H1 (cell line): ENCODE measurements around the gene RASGRP3. TPM values are rescaled to one million over a fixed set of nuclear protein-coding genes. Genes with fewer than 3 reads are reported as not detected.

Experiments
- CHD7 ChIP-seq: fragments of 300-600 bp; sonication (generic); IDR thresholded peaks from 2 replicates; pipeline ENCODE4 v1.7.1; 2012; ENCODE audit warnings: low read length, moderate library complexity, mild to moderate bottlenecking, inconsistent platforms; ENCODE audit not compliant: insufficient replicate concordance
- CREB1 ChIP-seq: IDR thresholded peaks from 2 replicates; pipeline ENCODE4 v1.6.1; 2012; ENCODE audit warnings: inconsistent platforms
- KDM4A ChIP-seq: IDR thresholded peaks from one replicate; pipeline ENCODE4 v1.7.1; 2012; ENCODE audit warnings: low read depth, mild to moderate bottlenecking, moderate library complexity, low read length, inconsistent platforms; ENCODE audit not compliant: severe bottlenecking
- NANOG ChIP-seq: IDR thresholded peaks from 2 replicates; pipeline ENCODE4 v1.6.1; 2011; ENCODE audit warnings: low read length, low read depth, mild to moderate bottlenecking, inconsistent platforms; ENCODE audit not compliant: insufficient read depth, poor library complexity, severe bottlenecking
- POLR2AphosphoS5 ChIP-seq: IDR thresholded peaks from 2 replicates; pipeline ENCODE4 v1.6.1; 2011; ENCODE audit warnings: low read depth, low read length
- POU5F1 ChIP-seq: IDR thresholded peaks from 2 replicates; pipeline ENCODE4 v1.6.1; 2011; ENCODE audit warnings: low read depth, mild to moderate bottlenecking, low read length, moderate library complexity
- RFX5 ChIP-seq: IDR thresholded peaks from 2 replicates; pipeline ENCODE4 v1.6.1; 2011; ENCODE audit warnings: low read depth, low read length, improper control_type of control experiment, borderline replicate concordance
- SIN3A ChIP-seq, 2 experiments: IDR thresholded peaks in 1 of 2; conservative IDR thresholded peaks in 1 of 2; 2 replicates each; pipeline ENCODE4 v1.6.1; 2011 to 2012; ENCODE audit warnings: low read length in 2 of 2, improper control_type of control experiment in 1 of 2, low read depth in 1 of 2, mild to moderate bottlenecking in 1 of 2
- polyA plus RNA-seq, 7 experiments: library from polyadenylated mRNA; depleted of rRNA in 3 of 7; stranded (reverse) in 5 of 7; unstranded in 2 of 7; fragments of >200 nt in 5 of 7; fragments of 200-250 nt in 2 of 7; gene quantifications; 1 replicate in 5 of 7; 2 replicates in 1 of 7; 4 replicates in 1 of 7; pipeline versions ENCODE4 v1.2.1 to v1.2.3, GENCODE V29; 2011 to 2013; ENCODE audit warnings: missing spikeins in 2 of 7, mixed read lengths in 2 of 7
- total RNA-seq: library from RNA; stranded (reverse); fragmentation: NEBNext Ultra II Directional; extraction: Animal tissue kit (Norgen Biotek cat#: 25700); gene quantifications from 2 replicates; pipeline ENCODE4 v1.2.1, GENCODE V29; 2021

The RASGRP3 gene
- total and polyA plus RNA-seq, 2 of the 8 experiments (the other 6 are each of a cell fraction or from before 2014, with no cell fraction given), result 0.06 TPM; not detected in 1

DNA sequence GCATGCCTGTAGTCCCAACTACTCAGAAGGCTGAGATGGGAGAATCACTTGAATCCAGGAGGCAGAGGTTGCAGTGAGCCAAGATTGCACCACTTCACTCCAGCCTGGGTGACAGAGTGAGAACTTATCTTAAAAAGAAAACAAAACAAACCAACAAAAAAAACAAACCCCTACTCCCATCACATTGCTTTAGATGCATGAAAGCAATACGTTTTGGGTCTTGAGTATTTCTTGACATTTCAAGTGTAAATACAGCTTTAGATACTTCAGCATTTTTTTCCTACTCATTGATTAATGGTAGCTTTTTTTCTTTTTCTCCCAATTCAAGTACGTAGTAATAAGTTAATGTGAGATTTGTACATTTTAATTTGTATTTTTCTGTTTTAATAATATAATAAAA is 20.3 kb downstream of the RASGRP3 start (continued):
- TF ChIP-seq CHD7 (no peak), CREB1 (no peak), SIN3A (conservative IDR thresholded peaks at IDR 0.05 in 1 of 2, IDR thresholded peaks at IDR 0.05 in 1 of 2; ENCODE audit: low read depth in 1 of 2, low read length in 2 of 2) (no peak), POLR2AphosphoS5 (no peak), KDM4A (no peak), NANOG (no peak), POU5F1 (no peak), RFX5 (no peak)
